Activated CD4-positive, alpha-beta T cell treated with anti-CD3 and anti-CD28 coated beads, Interleukin-2, amount 50 U/mL, for 16 hours (primary cell): ENCODE data around the gene FBRS.
"Not testable (repeated sequence)": the region's sequence is repeated elsewhere in the genome, so short reads cannot be mapped to it uniquely, and the experiment has no call there.

Experiments
- DNase-seq: peaks from one replicate; pipeline ENCODE4 v3.0.0-alpha.2; 2020

FBRS gene

DNA sequence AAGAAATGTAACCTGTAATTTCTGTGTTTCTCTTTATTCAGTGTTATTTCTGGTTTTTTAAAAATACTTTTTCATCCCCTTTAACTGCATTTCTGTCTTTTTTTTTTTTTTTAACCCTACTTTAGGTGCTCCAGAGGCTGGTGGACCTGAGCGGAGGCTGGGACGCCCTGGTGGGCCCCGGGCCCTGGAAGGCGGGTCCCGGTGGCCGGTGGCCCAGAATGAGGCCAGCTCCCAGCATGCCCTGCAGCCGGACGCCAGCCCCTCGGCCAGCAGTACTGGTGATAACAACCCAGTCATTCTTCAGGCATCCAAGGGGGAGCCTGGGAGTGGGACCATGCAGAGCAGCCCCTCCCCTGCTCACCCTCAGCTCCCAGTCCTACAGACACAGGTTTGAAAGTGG, 42.3 kb downstream of the FBRS start:
- DNase-seq = no peak

DNA sequence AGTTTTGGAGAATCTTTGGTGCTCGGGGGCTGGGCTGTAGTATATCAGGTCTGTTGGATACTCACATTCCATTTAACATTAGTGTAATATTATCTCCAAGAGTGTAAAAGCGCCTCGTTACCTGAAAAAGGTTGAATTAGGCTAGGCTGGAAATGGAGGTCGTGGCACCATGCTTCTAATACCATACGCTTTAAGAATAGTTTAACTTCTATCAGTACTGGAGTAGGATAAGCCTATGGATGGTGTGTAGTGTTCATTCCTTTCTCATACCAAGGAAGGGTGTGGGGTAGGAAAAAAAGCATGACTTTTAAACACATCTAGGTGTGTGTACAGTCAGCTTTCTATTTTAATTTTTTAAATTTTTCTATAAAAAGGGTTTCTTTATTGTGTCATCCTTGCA, 42.7 kb downstream of the FBRS start:
- no peak for DNase-seq

DNA sequence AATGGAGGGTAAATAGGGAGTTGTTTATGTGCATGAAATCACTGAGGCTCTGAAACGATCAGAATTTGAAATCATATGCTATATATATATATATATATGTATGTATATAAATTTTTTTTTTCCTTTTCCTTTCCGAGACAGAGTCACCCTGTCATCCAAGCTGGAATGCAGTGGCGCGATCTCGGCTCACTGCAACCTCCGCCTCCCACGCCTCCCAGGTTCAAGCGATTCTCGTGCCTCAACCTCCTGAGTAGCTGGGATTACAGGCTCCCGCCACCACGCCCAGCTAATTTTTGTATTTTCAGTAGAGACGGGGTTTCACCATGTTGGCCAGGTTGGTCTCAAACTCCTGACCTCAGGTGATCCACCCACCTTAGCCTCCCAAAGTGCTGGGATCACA, 44.8 kb downstream of the FBRS start:
- not testable (repeated sequence) for DNase-seq

DNA sequence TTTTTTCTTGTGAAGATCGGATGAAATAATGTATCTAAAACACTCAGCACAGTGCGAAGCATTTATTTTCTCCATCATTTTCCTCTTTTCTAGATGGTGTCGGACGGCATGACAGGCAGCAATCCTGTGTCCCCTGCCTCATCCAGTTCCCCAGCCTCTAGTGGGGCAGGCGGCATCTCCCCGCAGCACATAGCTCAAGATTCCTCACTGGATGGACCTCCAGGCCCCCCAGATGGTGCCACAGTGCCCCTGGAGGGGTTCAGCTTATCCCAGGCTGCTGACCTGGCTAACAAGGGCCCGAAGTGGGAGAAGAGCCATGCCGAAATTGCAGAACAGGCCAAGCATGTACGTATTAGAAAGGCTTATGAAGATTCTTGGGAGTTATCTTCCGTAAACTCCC, 45.7 kb downstream of the FBRS start:
- no peak for DNase-seq

DNA sequence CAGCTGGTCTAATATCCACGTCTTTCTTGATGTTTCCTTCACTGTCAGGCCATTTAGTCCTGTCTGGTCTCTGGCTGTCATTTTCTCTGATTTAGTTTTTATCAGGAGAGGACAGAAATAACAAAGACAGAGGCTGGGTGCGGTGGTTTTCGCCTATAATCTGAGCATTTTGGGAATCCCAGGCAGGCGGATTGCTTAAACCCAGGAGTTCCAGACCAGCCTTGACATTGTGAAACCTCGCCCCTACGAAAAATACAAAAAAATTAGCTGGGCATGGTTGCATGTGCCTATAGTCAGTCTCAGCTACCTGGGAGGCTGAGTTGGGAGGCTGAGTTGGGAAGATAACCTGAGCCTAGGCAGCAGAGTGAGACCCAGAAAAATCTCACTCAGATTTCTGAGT, 47.8 kb downstream of the FBRS start:
- DNase-seq = no peak

DNA sequence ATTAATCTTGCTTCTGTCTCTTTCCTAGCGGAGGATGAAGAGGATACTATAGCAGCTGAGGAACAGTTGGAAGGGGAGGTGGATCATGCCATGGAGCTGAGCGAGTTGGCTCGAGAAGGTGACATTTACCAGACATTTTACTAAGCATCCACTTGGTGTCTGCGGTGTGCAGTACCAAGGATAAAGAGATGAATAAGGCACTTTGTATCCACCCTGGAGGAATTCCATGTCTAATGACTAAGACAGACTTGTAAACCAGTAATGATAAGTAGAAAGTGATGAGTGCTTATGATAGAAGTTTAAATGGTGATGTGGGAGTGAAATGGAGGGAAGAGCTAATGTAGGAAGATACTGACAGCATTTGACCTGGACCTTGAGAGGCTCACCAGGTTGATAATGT, 52.7 kb downstream of the FBRS start:
- DNase-seq = no peak

DNA sequence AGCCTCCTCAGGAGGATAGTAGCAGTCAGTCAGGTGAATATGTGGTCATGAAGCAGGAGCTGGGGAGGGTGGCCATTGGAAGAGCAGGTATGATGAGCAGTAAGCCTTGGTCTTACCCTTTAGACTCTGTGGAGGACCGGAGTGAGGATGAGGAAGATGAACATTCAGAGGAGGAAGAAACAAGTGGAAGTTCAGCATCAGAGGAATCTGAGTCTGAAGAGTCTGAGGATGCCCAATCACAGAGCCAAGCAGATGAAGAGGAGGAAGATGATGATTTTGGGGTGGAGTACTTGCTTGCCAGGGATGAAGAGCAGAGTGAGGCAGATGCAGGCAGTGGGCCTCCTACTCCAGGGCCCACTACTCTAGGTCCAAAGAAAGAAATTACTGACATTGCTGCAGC, 53.5 kb downstream of the FBRS start:
- no peak for DNase-seq

DNA sequence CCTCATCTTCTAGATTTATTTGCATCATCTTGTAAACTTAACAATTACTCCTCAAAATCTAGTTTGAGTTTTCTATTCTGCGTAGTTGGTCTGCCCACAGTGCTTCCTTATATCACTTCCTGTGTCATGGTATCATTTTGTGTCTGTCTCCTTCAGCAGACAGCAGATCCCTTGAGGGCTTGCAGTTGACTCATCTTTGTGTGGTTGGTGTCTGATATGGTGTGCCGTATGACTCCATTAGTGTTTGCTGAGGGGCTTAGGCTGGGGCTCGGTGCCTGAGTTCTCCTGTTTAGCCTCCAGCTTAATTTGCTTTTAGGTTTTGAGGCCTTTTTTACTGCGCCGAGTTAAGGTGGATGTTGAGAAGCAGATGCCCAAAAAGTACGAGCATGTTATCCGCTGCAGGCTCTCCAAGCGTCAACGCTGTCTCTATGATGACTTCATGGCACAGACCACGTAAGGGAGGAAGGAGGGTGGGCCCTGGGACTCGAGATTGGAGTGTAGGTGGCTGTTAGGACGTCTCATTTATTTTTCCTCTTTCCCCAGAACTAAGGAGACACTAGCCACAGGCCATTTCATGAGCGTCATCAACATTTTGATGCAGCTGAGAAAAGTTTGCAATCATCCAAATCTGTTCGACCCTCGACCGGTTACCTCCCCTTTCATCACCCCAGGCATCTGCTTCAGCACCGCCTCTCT, 57.7 kb downstream of the FBRS start:
- DNase-seq = peak; percentile 83

DNA sequence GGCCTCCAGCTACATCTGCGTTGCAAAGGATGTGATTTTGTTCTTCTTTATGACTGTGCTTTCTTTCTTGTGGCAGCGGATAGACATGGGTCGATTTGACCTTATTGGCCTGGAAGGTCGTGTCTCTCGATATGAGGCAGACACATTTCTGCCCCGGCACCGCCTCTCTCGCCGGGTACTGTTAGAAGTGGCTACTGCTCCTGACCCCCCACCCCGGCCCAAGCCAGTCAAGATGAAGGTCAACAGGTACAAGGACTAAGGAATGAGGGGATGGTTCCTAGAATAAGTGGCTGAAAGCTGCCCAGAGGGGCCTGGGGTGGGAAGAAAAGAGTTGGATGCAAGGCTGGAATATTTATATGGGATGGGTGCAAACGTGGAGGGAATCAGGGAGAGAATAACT, 61.9 kb downstream of the FBRS start:
- no peak for DNase-seq
